Esophagus squamous epithelium (tissue), 5 donors: ENCODE measurements around the gene NPHP4. TPM values are rescaled to one million over a fixed set of nuclear protein-coding genes. Genes with fewer than 3 reads are reported as not detected.

Experiments
- DNase-seq: peaks from one replicate; lab custom pipeline; 2025; lab: John Stamatoyannopoulos, UW
- H3K27ac ChIP-seq, 4 donors: fragments of 200-600 bp; sonication (generic); one replicate each; pipeline ENCODE4 v1.5.1; 2016 to 2019; ENCODE audit warnings: mild to moderate bottlenecking in 1 of 4
- H3K27me3 ChIP-seq, 4 donors: fragments of 200-600 bp; sonication (generic); 1 replicate in 3 of 4; 2 replicates in 1 of 4; pipeline versions ENCODE4 v1.5.1 to v1.6.0; 2017 to 2021; ENCODE audit warnings: antibody characterized with exemption in 1 of 4
- H3K36me3 ChIP-seq, 3 donors: fragments of 200-600 bp; sonication (generic); one replicate each; pipeline ENCODE4 v1.5.1; 2016 to 2019
- H3K4me1 ChIP-seq, 3 donors: fragments of 200-600 bp; sonication (generic); one replicate each; pipeline ENCODE4 v1.5.1; 2017 to 2019
- H3K4me3 ChIP-seq, 4 donors: fragments of 200-600 bp; sonication (generic); 1 replicate in 3 of 4; 2 replicates in 1 of 4; pipeline ENCODE4 v1.5.1; 2016 to 2019; ENCODE audit warnings: mild to moderate bottlenecking in 2 of 4, moderate library complexity in 1 of 4
- H3K9me3 ChIP-seq, 3 donors: fragments of 200-600 bp; sonication (generic); one replicate each; pipeline ENCODE4 v1.5.1; 2016 to 2019
- CTCF ChIP-seq, 6 experiments: fragments of 450-650 bp in 4 of 6; fragments of 200-600 bp in 2 of 6; sonication (generic) in 2 of 6; IDR thresholded peaks; one replicate each; pipeline ENCODE4 v1.5.1; 2016 to 2019; ENCODE audit warnings: antibody characterized with exemption in 6 of 6, mild to moderate bottlenecking in 4 of 6, moderate library complexity in 4 of 6
- POLR2A ChIP-seq, 4 donors: fragments of 450-650 bp; IDR thresholded peaks; one replicate each; pipeline ENCODE4 v1.6.1; 2017; ENCODE audit warnings: antibody characterized with exemption in 4 of 4, mild to moderate bottlenecking in 4 of 4, moderate library complexity in 3 of 4
- WGBS, 2 donors: methylation state at CpG; one replicate each; pipeline ENCODE4 v1.1.5; 2018; 5-methylcytosine and 5-hydroxymethylcytosine counted together
- intact Hi-C: fragments of 100-400 bp; cut with DNase I; formaldehyde crosslinking; loops from one replicate; pipeline ENCODE4 v1.15.0; 2022
- total RNA-seq, 4 donors: library from RNA; depleted of rRNA; stranded (reverse); fragments of >200 nt; gene quantifications; one replicate each; pipeline ENCODE4 v1.1.0, GENCODE V29; 2016
- donor health status: DM: yes; HTN: yes; CAD: no.

NPHP4 gene
- total RNA-seq, 4 donors from 2014 or later, result 2.4 to 8.8 (median 5.3) TPM

- no peaks in the 10 kb centered on the region for H3K27me3 ChIP-seq
- TF ChIP-seq POLR2A (IDR thresholded peaks at IDR 0.05) (no peak), CTCF (IDR thresholded peaks at IDR 0.05) (no peak)
- no peaks in the 10 kb centered on the region for H3K4me1 ChIP-seq
- H3K27ac ChIP-seq, result no peak overlapping the region
- H3K4me3 ChIP-seq, result no peak overlapping the region
- H3K9me3 ChIP-seq, result peaks cover 0 to 14% (median 0%) of the 10 kb centered on the region in 3 donors
- 66 to 68% methylated on average over 4 to 5 of the region's 7 CpGs for WGBS, 2 donors
- no peak for DNase-seq
- H3K36me3 ChIP-seq, result peaks cover 0 to 81% (median 16%) of the 10 kb centered on the region in 3 donors
- intact Hi-C loops, result no loop called here
Measured at GRCh38 chr1:5879421-5879820, 112.8 kb downstream of the NPHP4 start.

- Histone ChIP-seq H3K9me3 (peaks cover 0 to 14% (median 0%) of the 10 kb centered on the region in 3 donors), H3K36me3 (peaks cover 0 to 85% (median 16%) of the 10 kb centered on the region in 3 donors), H3K4me1 (no peaks in the 10 kb centered on the region), H3K27ac (no peak overlapping the region), H3K27me3 (no peaks in the 10 kb centered on the region), H3K4me3 (no peak overlapping the region)
- no peak for TF ChIP-seq CTCF (IDR thresholded peaks at IDR 0.05)
- TF ChIP-seq POLR2A (IDR thresholded peaks at IDR 0.05), result no peak
- intact Hi-C loops, result no loop called here
- DNase-seq, result no peak
- 86 to 100% methylated on average over 1 to 4 of the region's 4 CpGs for WGBS, 2 donors
Measured at GRCh38 chr1:5878971-5879370, 113.3 kb downstream of the NPHP4 start.

- H3K36me3 ChIP-seq, result peaks cover 0 to 87% (median 16%) of the 10 kb centered on the region in 3 donors
- no peak overlapping the region for H3K27ac ChIP-seq
- H3K4me3 ChIP-seq, result no peak overlapping the region
- no peak for DNase-seq
- H3K27me3 ChIP-seq, result no peaks in the 10 kb centered on the region
- no peak for TF ChIP-seq CTCF (IDR thresholded peaks at IDR 0.05)
- 92 to 100% methylated on average over 5 to 14 of the region's 20 CpGs for whole genome bisulfite sequencing, 2 donors
- intact Hi-C loops, result no loop called here
- no peaks in the 10 kb centered on the region for H3K4me1 ChIP-seq
- peaks cover 0 to 14% (median 0%) of the 10 kb centered on the region in 3 donors for H3K9me3 ChIP-seq
Measured at GRCh38 chr1:5877683-5878530, 114.3 kb downstream of the NPHP4 start.

- intact Hi-C loops, result no loop called here
- Histone ChIP-seq H3K4me1 (no peaks in the 10 kb centered on the region), H3K9me3 (peaks cover 0 to 14% (median 0%) of the 10 kb centered on the region in 3 donors), H3K36me3 (peaks cover 0 to 90% (median 16%) of the 10 kb centered on the region in 3 donors), H3K27me3 (no peaks in the 10 kb centered on the region), H3K4me3 (no peak overlapping the region), H3K27ac (no peak overlapping the region)
- no peak for TF ChIP-seq CTCF (IDR thresholded peaks at IDR 0.05)
- no peak for TF ChIP-seq POLR2A (IDR thresholded peaks at IDR 0.05)
- DNase-seq, result no peak
- WGBS, 2 donors, result 85 to 90% methylated on average over 19 to 22 of the region's 22 CpGs
Measured at GRCh38 chr1:5877001-5877400, 115.2 kb downstream of the NPHP4 start.

GRCh38 chr1:5876094-5876650 is 116.1 kb downstream of the NPHP4 start:
- no peak overlapping the region for H3K4me3 ChIP-seq
- 82 to 93% methylated on average over 2 to 4 of the region's 7 CpGs for WGBS, 2 donors
- H3K27me3 ChIP-seq, result no peaks in the 10 kb centered on the region
- intact Hi-C loops, result no loop called here
- DNase-seq, result no peak
- peaks cover 0 to 98% (median 16%) of the 10 kb centered on the region in 3 donors for H3K36me3 ChIP-seq
- TF ChIP-seq CTCF (IDR thresholded peaks at IDR 0.05) (no peak), POLR2A (IDR thresholded peaks at IDR 0.05) (no peak)
- no peaks in the 10 kb centered on the region for H3K4me1 ChIP-seq
- H3K9me3 ChIP-seq, result peaks cover 0 to 14% (median 0%) of the 10 kb centered on the region in 3 donors
- H3K27ac ChIP-seq, result no peak overlapping the region
